Measurements from ENCODE around the gene ADCYAP1R1. TPM values are rescaled to one million over a fixed set of nuclear protein-coding genes. Genes with fewer than 3 reads are reported as not detected.

ADCYAP1R1 gene
- total and polyA plus RNA-seq, 2 donors (not counting 1 experiment from before 2014, with no cell fraction given), result not detected

DNA sequence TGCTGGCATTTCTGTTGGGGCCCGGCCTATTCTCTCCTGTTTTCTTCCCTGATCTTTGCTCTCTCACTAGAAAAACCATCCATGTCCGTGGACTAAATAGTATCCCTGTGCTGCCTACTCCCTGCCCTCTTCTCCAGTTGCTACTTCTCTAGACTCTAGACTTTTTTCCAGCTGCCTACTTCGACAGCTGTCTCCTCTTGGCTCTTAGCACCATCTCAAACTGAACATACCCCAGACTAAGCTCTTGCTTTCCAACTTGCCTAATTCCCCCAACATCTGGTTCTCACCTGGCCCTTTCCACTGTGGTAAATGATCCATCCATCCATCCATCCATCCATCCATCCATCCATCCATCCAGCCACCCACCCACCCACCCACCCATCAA, 19.5 kb downstream of the ADCYAP1R1 start:
- ChIA-PET CTCF (no interaction called here), POLR2A (no interaction called here)

DNA sequence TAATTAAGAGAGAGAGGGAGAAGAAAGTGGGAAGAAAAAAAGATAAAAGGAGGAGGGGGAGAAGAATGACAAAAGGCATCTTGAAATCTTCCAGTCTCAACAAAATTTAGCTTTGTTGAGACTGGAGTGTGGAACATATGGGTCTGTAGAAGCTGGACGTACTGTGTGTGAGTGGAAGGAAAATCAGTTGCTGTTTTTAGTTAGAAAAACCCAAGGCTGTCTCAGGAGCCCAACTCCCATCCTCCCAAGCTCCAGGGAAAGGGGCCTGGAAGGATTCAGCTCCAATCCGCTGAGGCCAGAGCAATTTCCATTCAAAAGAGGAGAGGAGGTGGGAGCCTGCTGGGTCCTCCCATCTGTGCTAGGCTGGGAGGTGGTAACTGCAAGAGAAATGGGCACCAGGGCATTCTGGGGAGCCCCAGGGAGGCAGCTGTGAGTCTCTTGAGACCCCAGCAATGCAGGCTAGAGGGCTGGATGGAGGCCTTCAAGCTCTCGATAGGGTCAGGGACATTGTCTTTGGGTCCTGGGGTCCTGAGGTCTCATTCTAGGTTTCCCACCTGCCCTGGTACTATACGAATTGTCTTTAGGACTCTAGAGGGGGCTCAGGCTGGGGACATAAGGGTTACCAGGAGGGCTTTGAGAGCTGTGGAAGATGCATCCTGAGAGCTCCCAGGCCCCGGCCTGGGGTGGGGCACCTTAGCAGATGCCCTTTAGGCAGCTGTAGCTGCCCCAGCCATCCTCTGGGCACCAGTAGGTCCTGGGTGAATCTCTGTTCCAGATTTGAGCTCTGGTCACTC, 21.4 kb downstream of the ADCYAP1R1 start:
- no peaks in the 10 kb centered on the region for H4K20me1 ChIP-seq (ENCODE audit: control insufficient read depth, insufficient read depth, low read length, poor library complexity, severe bottlenecking)
- intact Hi-C loops (cut with micrococcal nuclease), result no loop called here
- H3K79me2 ChIP-seq (ENCODE audit: control insufficient read depth, insufficient read depth, low read length), result no peaks in the 10 kb centered on the region
- no peak overlapping the region for H2AFZ ChIP-seq (ENCODE audit: insufficient read depth, low read depth, low read length, poor library complexity, severe bottlenecking)
- ChIA-PET POLR2A (no interaction called here), CTCF (interaction anchor here (0.7 kb wide), 1 partner anchor 50 kb away, joined by 4 read pairs; no protein-coding TSS in a partner anchor)
- Mint-ChIP-seq H3K4me1 (no peaks in the 10 kb centered on the region), H3K27me3 (no peaks in the 10 kb centered on the region), H3K9me3 (ENCODE audit: insufficient read depth) (no peaks in the 10 kb centered on the region), H3K4me3 (no peak overlapping the region), H3K27ac (no peak overlapping the region)
- H3K9ac ChIP-seq (ENCODE audit: low read length), result no peak overlapping the region
- ATAC-seq (ENCODE audit: low read depth) (no peak), DNase-seq (no peak)
- no peak overlapping the region for H3K4me2 ChIP-seq (replicated peaks; ENCODE audit: low read depth, low read length, poor library complexity, severe bottlenecking)
- H3K36me3 ChIP-seq (replicated peaks in 1 of 2; ENCODE audit: control extremely low read depth in 1 of 2, control insufficient read depth in 1 of 2, extremely low read depth in 1 of 2, insufficient read depth in 2 of 2, low read length in 1 of 2), result no peaks in the 10 kb centered on the region
- no peak overlapping the region for H3K27ac ChIP-seq (ENCODE audit: low read length in 2 of 2)
- TF ChIP-seq EZH2 (IDR thresholded peaks at IDR 0.05; ENCODE audit: borderline replicate concordance, insufficient read depth, low read depth, low read length, poor library complexity, severe bottlenecking), result no peak
- TF ChIP-seq, protein P1, sequence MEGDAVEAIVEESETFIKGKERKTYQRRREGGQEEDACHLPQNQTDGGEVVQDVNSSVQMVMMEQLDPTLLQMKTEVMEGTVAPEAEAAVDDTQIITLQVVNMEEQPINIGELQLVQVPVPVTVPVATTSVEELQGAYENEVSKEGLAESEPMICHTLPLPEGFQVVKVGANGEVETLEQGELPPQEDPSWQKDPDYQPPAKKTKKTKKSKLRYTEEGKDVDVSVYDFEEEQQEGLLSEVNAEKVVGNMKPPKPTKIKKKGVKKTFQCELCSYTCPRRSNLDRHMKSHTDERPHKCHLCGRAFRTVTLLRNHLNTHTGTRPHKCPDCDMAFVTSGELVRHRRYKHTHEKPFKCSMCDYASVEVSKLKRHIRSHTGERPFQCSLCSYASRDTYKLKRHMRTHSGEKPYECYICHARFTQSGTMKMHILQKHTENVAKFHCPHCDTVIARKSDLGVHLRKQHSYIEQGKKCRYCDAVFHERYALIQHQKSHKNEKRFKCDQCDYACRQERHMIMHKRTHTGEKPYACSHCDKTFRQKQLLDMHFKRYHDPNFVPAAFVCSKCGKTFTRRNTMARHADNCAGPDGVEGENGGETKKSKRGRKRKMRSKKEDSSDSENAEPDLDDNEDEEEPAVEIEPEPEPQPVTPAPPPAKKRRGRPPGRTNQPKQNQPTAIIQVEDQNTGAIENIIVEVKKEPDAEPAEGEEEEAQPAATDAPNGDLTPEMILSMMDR (IDR thresholded peaks at IDR 0.05), result no peak
- no peak overlapping the region for H3K4me3 ChIP-seq (ENCODE audit: control extremely low read depth in 1 of 5, extremely low read depth in 1 of 5, insufficient read depth in 1 of 5, low read depth in 2 of 5, low read length in 4 of 5)
- H3K4me1 ChIP-seq (ENCODE audit: control insufficient read depth in 2 of 2, insufficient read depth in 2 of 2, low read length in 2 of 2), result no peaks in the 10 kb centered on the region
- H3K9me3 ChIP-seq (ENCODE audit: control extremely low read depth in 1 of 3, control insufficient read depth in 2 of 3, insufficient read depth in 1 of 3, low read length in 2 of 3), result peaks cover 0 to 9% (median 0%) of the 10 kb centered on the region in 3 donors
- no peaks in the 10 kb centered on the region for H3K27me3 ChIP-seq (replicated peaks in 1 of 4; ENCODE audit: control extremely low read depth in 1 of 4, control insufficient read depth in 3 of 4, insufficient read depth in 4 of 4, low read length in 3 of 4)
- WGBS (ENCODE audit: insufficient coverage), result 93% methylated on average over 4 of the region's 5 CpGs

More for the DNA sequence above, 19.5 kb downstream of the ADCYAP1R1 start:
- Histone ChIP-seq H3K9me3 (ENCODE audit: control extremely low read depth in 1 of 3, control insufficient read depth in 2 of 3, insufficient read depth in 1 of 3, low read length in 2 of 3) (no peaks in the 10 kb centered on the region), H3K79me2 (ENCODE audit: control insufficient read depth, insufficient read depth, low read length) (no peaks in the 10 kb centered on the region), H4K20me1 (ENCODE audit: control insufficient read depth, insufficient read depth, low read length, poor library complexity, severe bottlenecking) (no peaks in the 10 kb centered on the region), H2AFZ (ENCODE audit: insufficient read depth, low read depth, low read length, poor library complexity, severe bottlenecking) (no peak overlapping the region), H3K27ac (ENCODE audit: low read length in 2 of 2) (no peak overlapping the region), H3K9ac (ENCODE audit: low read length) (no peak overlapping the region), H3K4me3 (ENCODE audit: control extremely low read depth in 1 of 5, extremely low read depth in 1 of 5, insufficient read depth in 1 of 5, low read depth in 2 of 5, low read length in 4 of 5) (no peak overlapping the region), H3K4me2 (replicated peaks; ENCODE audit: low read depth, low read length, poor library complexity, severe bottlenecking) (no peak overlapping the region), H3K4me1 (ENCODE audit: control insufficient read depth in 2 of 2, insufficient read depth in 2 of 2, low read length in 2 of 2) (no peaks in the 10 kb centered on the region), H3K27me3 (replicated peaks in 1 of 4; ENCODE audit: control extremely low read depth in 1 of 4, control insufficient read depth in 3 of 4, insufficient read depth in 4 of 4, low read length in 3 of 4) (no peaks in the 10 kb centered on the region), H3K36me3 (replicated peaks in 1 of 2; ENCODE audit: control extremely low read depth in 1 of 2, control insufficient read depth in 1 of 2, extremely low read depth in 1 of 2, insufficient read depth in 2 of 2, low read length in 1 of 2) (no peaks in the 10 kb centered on the region)
- H3K9me3 Mint-ChIP-seq (ENCODE audit: insufficient read depth), result no peaks in the 10 kb centered on the region
- no peak for DNase-seq
- TF ChIP-seq EZH2 (IDR thresholded peaks at IDR 0.05; ENCODE audit: borderline replicate concordance, insufficient read depth, low read depth, low read length, poor library complexity, severe bottlenecking), result no peak
- TF ChIP-seq, protein P1 (IDR thresholded peaks at IDR 0.05), result no peak
- no peaks in the 10 kb centered on the region for H3K4me1 Mint-ChIP-seq
- no peak for ATAC-seq (ENCODE audit: low read depth)
- no peaks in the 10 kb centered on the region for H3K27me3 Mint-ChIP-seq
- H3K4me3 Mint-ChIP-seq, result no peak overlapping the region
- H3K27ac Mint-ChIP-seq, result no peak overlapping the region
- 55% methylated on average over 3 of the region's 3 CpGs for WGBS (ENCODE audit: insufficient coverage)
- intact Hi-C loops (cut with micrococcal nuclease), result no loop called here
